ENCODE data around the gene GRM8.

GRM8 gene

DNA sequence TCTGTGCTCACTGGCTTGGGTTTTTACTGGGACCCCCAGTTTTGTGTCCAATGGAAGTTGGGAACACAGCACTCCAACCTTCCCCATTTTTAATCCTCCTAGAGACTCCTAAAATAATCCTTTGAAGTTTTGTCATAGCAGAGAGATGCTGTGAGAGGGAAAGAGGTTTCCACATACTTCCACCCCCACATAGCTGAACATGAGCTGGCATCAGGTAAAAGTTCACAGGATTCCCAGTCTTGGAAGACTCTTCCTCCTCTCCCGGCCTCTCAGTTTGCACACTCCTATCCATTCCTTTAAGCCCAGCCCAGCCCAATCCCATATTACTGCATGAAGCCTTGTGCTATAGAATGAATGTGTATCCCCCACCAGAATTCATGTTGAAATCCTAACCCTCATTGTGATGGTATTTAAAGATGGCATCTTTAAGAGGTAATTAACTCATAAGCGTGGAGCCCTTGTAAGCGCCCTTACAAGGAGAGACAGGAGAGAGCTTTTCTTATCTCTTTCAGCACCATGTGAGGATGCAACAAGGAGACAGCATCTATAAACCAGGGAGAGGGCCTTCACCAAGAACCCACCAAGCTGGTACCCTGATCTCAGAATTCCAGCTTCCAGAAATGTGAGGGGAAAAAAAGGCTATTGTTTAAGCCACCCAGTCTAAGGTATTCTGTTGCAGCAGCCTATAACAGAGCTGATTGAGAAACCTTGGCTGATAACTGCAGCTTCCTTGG, 22.4 kb downstream of the GRM8 start:
- DNase-seq (ENCODE audit: low read depth) = no peak

DNA sequence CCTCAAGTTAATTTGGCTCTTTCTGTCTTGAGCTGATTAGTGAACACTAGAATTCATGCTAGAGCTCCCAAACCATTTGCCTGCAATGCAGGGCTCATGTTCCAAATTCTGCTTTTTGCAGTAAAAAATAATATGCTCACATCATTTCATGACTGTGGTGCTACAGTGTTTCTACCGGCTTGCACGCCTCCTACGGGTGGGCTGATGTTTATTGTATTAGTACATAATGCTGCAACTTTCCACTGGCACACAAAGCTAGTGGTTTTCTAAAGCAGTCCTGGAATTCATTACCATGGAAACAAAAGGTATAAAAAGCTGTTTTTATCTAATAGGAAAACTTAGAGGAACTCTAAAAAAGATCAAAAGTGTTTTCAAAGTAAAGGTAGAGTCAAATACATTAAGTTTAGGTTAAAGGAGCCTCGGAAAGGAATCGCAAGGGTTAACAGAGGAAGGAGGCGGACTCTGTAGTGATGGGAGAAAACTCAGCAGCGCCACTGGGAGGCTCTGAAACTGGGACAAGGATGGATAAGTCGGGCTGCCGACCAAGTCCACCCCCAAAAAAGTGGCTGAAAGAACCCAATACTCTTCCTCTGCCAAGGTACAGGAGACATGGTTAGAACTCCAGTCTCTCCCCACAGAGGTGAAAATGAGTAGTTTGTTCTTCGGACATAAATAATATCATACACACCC, 25.9 kb downstream of the GRM8 start:
- no peak for DNase-seq (ENCODE audit: low read depth)

DNA sequence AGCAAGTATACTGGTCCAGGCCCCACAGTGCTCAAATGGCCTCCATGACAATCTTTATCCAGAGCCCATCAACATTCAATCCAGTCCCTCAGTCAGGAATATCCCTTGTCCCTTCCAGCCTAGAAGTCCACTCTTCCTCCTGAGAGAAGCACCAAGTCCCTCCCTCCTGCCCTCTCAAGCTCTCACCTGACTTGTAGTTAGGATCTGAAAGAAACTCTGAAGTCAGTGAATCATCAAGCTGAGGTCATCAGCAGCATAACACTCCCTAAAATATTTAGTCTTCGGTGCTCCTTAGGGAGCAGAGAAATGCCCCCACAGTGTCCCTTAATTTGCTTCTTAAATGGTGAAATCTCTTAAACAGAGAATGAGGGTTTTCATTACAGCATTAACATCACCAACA, 31.0 kb downstream of the GRM8 start:
- no peak for DNase-seq (ENCODE audit: low read depth)

DNA sequence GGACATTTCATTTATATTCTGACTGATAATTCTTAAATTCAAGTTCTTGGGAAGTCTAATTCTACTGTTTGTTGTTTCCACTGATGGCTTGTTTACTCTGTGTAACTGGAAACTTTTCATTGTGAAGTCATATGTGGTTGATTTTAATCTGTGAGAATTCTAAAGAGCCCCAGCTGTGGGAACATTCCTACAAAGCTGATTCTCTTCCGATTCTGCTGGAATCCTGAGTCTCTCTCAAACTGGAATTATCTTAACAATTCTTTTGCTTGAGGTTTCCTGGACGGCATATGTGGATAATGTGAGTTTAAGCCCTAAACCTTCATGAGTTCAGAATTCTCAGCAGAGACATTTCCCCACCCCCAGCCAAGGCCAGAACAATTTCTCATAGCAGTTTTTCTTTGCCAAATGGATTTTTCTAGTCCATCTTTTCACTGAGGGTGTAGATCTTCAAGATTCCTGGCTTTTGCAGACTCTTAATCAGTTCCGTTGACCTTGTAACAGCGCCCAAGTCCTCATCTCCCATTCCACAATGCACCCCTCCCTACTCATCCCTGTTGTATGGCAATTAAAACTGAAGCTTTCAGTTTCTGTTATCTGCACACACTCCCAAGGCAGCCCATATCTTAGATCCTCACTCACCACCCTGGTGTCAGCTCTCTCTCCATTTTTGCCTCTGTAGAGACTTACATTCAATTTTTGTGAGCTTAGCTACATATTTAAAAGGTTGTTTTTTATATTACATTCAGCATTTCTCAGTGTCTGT, 37.6 kb downstream of the GRM8 start:
- DNase-seq (ENCODE audit: low read depth) = no peak

DNA sequence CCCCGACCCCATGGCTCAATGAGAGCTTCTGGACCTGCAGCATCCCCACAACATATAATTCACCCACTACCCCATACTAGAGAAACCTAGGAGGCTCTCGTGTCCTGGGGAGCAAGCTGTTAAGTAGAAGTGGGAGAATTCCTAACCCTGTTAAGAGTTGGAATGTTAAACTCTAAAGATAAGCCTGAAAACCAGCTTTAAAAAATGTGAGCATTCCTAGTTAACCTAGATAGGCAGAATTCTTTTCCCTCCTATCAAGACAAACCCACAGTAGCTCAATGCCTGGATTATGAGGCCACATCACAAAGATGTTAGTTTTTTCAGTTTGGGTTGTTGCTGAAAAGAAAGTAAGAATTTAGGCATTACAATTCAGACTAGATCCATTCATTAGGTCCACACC, 42.9 kb downstream of the GRM8 start:
- no peak for DNase-seq (ENCODE audit: low read depth)

DNA sequence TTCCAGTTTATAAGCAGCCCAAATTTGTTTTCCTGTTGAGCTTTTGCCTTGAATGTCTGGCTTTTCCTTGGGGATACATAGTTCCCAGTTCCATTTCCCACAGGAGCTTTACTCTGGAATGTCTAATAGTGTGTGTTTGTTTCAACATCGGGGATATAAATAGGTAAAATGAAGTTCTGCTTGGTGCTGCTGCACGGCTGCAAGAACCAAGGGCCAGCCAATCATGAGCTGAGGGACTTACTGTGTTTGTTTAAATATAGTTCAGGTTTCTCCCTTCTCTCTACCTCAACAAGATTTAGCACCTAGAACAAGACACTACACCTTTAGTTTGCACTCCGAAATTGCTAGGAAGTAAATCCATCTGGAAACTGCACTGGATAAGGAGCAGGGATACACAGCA, 43.9 kb downstream of the GRM8 start:
- no peak for DNase-seq (ENCODE audit: low read depth)

DNA sequence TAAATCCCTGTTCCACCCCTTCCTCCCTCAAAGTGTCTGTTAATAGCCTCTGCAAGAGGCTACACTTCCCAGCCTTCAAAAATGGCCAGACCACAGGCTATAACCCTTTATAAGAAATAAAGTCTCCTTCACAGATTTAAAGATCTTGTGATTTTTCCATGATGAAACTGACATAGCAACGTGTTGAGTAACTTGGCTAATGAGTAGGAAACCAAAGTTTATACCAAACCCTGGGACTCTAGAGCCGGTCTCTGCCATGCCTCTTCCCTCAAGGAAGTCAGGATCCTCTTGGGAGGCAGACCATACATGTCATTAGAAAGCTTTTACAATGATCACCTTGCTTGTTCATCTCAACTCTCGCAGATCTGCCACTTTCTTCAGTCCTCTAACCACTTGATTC, 44.4 kb downstream of the GRM8 start:
- no peak for DNase-seq (ENCODE audit: low read depth)

DNA sequence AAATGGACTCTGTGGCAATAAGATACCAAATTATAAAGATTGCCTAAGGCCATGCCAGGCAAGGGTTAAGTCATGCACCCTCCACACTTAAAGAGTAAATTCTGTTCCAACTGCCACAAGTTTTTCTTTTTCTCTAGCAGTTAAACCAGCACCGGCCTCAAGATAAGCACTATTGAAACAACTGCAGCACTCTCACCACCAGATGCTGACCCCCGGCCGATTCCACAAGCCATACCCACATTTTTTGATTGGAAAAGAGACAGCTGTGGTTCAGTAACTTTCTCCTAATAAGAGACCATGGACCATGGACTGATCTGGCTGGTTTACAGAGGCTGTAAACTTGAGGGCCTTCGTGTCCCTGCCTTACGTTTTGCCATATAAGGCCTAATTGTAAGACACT, 44.9 kb downstream of the GRM8 start:
- DNase-seq (ENCODE audit: low read depth) = no peak

DNA sequence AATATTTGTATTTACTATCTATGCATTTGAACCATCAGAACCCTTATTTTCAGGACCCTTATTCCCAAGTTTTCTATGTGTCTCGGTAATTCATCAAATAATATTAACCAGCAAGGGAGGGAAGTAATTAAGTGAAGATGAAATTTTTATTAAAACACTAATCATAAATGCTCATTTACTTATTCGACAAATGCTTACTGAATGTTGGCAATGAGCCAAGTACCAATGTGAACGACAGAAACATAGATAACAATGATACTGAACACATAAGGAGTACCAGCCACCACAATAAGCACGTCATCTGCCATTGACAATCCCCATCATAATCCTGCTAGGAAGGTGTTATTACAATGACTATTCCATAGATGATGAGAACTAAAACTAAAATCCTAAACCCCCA, 45.5 kb downstream of the GRM8 start:
- DNase-seq (ENCODE audit: low read depth) = no peak

DNA sequence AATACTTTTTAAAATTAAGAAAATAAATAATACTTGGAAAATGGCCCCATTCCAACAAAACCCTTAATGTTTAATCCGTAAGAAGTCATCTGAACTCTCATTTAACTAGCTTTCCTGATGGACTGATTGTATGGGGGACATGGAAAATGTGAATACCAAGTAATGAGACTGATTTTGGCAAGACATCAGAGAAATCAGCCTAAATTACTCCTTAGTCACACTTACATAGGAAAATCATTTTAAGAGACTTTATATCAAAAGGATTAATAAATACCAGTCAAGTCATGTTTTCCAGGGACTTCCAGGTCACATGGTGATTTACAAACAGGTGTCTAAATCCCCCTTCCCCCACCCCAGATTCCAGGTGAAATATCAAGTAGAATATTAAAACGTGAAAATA, 58.2 kb downstream of the GRM8 start:
- DNase-seq (ENCODE audit: low read depth) = no peak

DNA sequence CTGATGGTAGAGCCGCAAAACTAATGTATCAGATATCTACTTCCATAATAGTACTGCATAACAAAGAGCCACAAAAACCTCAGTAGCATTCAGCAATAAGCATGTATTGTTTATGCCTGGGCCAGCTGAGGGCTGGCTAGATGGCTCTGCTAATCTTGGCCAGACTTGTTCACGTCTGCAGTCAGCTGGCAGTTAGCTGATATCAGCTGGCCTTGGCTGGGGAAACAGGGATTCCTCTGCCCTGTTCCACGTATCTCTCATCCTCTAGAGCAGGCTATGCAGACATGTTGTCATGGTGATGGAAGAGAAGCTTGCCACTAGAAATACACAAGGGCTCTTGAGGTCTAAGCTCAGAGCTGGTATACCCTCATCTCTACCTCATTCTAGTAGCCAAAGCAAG, 62.9 kb downstream of the GRM8 start:
- no peak for DNase-seq (ENCODE audit: low read depth)

DNA sequence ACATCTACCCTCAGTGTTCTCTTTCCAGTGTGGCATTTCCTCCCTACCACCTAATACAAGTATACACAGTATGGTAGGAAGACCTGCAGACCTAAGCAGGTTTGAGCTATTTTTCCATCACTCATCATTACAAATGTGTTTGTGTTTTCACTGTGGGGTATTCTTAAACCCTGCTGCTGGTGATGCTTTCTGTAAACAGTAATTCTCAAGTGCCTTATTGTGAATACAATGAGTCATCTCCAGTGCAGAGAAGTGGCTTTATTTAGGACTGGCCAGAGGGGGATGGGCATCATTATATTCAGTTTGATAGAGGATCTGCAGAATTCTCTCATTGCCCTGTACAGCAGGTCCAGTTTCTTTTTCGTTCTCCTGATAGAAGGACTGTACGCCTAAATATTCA, 63.7 kb downstream of the GRM8 start:
- DNase-seq (ENCODE audit: low read depth) = no peak

DNA sequence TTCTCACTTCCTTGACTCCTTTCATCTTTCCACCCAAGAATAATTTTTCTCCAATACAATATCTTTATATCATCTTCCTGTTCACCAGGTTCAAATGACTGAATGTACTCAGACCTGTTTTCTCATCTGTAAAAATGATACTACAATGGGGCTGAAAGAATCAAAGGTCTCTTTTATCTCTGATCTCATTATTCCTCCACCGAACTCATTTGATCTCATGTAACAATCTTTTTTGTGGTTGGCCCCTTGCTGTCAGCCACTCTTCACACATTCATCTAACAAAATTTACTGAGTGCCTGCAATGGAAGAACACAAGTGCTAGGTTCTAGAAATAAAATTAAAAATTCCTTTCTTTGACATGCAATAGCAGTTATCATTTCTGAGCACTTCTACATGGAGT, 65.0 kb downstream of the GRM8 start:
- DNase-seq (ENCODE audit: low read depth) = no peak

DNA sequence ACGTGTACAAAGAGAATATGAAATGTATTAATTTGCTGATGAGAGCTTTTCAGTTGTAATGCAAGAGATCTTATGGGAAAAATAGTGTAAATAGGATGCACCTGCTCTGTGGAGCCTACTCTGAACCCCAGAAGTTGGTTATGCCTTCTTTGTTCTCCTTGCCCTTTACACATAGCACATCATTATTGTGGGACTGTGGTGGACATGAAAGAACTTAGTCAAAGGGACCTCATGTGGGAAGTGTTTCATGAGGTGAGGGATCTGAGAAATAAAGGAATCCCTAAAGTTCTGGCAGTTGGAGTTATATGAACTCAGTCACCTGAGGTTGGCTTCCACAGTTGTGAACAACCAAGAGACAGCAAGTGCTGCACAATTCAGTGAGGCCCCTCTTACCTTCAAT, 66.1 kb downstream of the GRM8 start:
- DNase-seq (ENCODE audit: low read depth) = no peak

DNA sequence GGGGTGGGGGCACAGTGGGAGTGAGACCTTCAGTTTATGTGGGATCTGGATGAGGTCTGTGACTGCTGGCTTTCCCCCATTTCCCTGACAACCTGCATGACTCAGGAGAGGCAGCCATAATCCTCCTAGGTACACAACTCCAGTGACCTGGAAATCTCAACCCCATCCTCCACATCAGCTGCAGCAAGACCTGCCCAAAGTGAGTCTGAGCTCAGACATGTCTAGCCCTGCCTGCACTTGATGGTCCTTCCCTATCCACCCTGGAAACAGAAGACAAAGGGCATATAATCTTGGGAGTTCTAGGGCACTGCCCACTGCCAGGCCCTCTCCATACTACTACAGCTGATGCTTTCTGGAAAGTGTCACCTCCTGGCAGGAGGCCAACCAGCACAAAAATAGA, 75.6 kb downstream of the GRM8 start:
- no peak for DNase-seq (ENCODE audit: low read depth)

DNA sequence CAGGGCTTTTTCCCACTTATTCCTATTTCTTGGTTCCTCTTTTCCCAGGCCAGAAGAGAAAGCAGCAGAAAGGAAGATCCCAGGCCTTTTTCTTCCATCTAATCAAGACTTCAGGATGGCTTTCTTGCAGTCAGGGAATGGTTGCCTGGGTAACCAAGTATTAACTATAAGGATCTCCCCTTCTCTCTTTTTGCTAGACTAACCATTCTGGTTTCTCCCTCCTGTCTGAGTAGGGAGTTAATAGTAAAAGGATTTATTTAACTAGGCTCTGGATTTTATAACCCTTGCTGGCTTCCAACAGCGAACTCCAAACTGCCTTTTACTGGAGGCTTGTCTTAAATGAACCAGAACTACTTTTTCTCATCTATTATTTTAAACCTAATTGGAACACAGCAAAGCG, 90.4 kb downstream of the GRM8 start:
- DNase-seq (ENCODE audit: low read depth) = no peak

DNA sequence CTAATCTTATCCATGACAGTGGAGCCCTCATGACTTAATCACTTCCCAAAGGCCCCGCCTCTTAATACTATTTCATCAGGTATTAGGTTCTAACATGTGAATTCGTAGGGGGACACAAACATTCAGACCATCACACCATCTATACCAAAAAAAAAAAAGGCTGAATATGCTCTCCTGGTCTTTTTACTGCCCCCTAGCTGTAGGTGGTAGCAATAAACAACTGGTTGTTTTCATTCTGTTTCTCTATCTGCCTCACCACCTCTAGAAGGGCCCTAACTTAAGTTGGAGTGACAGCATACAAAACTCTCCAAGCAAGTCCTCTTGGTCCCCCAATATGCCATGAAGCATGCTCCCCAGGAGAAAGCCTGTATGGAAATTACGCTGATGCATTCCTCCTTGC, 94.1 kb downstream of the GRM8 start:
- DNase-seq (ENCODE audit: low read depth) = no peak

DNA sequence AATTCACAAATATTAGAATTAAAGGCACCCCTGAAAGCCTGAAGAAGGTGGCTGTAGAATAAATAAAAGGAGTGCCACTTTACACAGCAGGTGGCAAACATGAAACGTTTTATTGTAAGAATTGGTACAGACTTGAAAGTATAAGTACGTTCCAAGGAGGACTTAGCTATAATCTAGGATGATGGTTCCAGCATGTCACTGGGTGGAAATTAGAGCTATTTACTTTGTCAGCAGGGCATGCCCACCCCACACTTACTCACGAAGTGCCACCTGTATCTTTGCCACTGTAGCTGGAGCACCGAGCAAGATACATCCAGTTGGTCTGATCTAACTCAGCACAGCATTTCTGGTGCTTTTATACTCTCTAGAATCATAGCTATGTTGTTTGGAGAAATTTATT, 97.8 kb downstream of the GRM8 start:
- DNase-seq (ENCODE audit: low read depth) = no peak

DNA sequence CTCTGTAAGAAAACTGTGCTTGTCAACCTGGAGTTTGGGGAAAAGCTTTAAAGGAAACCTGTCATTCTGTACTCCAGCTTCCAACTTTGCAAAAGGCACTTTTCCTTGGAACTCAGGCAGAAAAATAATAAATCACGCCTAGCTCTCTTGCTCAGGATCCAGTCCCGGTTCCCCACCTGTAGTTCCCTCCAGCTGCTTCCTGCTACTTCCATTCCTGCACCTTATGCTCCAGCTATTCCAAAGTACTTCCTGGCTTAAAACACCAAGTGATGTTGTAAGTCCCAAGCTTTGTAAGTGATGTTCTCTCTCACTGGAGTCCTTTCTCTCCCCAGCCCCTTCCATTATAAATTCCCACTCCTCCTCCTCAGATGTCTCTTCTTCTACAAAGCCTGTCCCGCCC, 98.6 kb downstream of the GRM8 start:
- no peak for DNase-seq (ENCODE audit: low read depth)

DNA sequence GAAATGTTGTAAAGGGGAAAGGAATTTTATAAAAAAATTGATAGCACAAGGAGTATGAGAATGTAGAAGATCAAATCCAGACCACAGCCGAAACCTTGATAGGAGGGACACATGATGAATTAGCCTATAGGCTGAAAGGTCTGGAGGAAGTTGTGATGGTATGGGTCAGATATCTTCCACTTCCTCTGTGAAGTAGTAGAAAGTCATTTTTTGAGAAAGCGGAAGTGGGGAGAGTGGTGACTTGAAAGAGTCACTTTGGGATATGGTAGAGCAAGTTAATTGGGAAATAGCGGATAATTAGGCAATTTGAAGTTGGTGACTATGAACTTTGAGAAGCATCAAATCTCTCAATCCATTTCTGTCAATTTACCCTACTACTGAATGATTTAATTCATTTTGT, 99.4 kb downstream of the GRM8 start:
- no peak for DNase-seq (ENCODE audit: low read depth)

DNA sequence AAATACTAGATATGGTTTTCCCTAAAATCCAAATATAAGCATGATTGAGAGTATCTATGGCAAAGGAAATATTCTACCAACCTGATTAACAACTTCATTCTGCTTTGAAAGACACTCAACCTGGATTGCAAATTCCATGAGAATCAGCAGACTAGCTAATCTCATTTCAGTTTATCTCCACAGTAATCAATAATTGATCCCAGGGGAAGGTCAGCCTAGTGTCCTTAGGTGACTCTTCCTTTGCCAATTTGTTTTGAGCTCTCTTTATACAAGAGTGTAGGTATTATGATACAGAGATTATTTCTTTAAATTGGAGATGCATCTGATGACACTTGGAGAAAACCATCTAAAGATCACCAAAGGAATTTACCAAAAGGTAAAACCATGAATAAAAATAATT, 100.3 kb downstream of the GRM8 start:
- no peak for DNase-seq (ENCODE audit: low read depth)

DNA sequence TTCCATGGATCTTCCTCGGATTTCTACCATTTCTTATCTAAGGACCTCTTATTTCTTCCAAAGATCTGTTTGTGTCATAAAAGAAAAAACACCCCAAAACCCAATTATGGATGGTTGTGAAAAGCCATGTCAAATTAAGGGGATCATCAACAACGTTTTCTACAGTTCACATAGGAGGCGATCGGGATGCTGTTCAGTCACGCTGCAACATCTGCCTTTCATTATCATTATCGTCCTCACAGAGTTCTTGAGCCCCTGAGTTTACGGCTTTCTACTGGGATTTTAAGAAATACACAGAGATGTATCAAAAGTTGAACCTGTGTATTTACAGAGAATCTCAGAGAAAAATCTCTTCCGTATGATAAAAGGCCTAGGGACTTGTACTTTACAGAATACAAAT, 101.4 kb downstream of the GRM8 start:
- DNase-seq (ENCODE audit: low read depth) = no peak

DNA sequence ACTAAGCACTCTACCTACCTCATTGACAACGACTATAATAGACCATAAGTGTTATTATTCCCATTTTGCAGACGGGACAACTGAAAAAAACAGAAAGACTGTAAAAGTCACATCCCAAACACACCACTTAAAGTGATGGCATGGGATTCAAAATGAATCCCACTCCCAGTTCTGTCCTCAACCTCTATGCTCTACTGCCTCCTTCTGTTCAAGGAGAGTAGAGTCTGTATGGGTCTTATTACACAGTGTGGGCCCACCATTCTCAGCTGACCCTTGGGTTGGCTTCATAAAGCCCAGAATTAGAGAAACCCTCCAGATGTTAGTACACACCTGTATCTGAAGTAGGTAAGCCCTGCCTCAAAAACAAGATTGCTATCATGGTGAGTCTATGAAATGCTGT, 102.2 kb downstream of the GRM8 start:
- no peak for DNase-seq (ENCODE audit: low read depth)
